Fibroblast of lung (primary cell): ENCODE measurements around the gene CEP250.

Source experiments
- EZH2 ChIP-seq: IDR thresholded peaks from 2 replicates; pipeline ENCODE4 v1.5.1; 2012; ENCODE audit warnings: low read length, control low read depth, mild to moderate bottlenecking; ENCODE audit errors: missing control alignments
- TF ChIP-seq, protein P1 (sequence below), 2 donors: IDR thresholded peaks in 1 of 2; conservative IDR thresholded peaks in 1 of 2; 1 replicate in 1 of 2; 2 replicates in 1 of 2; pipeline ENCODE4 v1.5.1; 2011 to 2012; ENCODE audit warnings: low read length in 2 of 2, control low read depth in 1 of 2, inconsistent platforms in 1 of 2, low read depth in 1 of 2, mild to moderate bottlenecking in 1 of 2

DNA sequence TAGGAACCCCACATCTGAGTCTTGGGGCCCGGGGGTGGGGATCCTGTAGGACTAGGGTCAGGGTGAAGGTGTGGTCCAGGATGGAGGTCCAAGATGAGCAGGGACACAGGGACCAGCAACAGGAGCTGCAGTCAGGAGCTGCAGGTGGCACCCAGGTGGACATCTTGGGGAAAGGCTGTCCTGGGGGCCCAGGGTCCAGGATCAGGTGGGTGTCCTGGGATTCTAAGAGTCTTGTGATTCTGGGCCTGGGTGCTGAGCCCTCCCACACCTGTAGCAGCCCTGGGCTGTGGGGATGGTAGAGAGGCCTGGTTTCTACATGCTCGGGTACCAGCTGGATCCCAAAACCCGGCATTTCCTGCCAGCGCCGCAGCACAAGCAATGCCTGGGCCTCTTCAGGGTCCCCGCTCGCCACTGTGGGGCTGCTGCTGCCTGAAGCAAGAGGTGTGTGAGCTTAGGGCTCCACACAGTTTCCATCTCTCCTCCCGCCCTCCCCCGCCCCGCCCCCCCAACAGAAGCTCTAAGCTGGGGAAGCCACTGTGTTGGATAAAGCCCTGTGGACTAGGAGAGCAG is 107.2 kb downstream of the CEP250 start:
- TF ChIP-seq, protein P1, sequence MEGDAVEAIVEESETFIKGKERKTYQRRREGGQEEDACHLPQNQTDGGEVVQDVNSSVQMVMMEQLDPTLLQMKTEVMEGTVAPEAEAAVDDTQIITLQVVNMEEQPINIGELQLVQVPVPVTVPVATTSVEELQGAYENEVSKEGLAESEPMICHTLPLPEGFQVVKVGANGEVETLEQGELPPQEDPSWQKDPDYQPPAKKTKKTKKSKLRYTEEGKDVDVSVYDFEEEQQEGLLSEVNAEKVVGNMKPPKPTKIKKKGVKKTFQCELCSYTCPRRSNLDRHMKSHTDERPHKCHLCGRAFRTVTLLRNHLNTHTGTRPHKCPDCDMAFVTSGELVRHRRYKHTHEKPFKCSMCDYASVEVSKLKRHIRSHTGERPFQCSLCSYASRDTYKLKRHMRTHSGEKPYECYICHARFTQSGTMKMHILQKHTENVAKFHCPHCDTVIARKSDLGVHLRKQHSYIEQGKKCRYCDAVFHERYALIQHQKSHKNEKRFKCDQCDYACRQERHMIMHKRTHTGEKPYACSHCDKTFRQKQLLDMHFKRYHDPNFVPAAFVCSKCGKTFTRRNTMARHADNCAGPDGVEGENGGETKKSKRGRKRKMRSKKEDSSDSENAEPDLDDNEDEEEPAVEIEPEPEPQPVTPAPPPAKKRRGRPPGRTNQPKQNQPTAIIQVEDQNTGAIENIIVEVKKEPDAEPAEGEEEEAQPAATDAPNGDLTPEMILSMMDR (conservative IDR thresholded peaks at IDR 0.05 in 1 of 2, IDR thresholded peaks at IDR 0.05 in 1 of 2; ENCODE audit: low read depth in 1 of 2, low read length in 2 of 2), result no peak
- TF ChIP-seq EZH2, result no peak
